ENCODE results near the gene CDKL2. TPM values are rescaled to one million over a fixed set of nuclear protein-coding genes. Genes with fewer than 3 reads are reported as not detected.

CDKL2 gene
- total and polyA plus RNA-seq, 2 of the 4 experiments (the other 2 are of a cell fraction) = 0.09 to 0.18 TPM

GRCh38 chr4:75542824-75543223, 87.5 kb downstream of the CDKL2 start:
- dilution Hi-C loops (cut with HindIII; ENCODE audit: low sequenced_read_pairs, unreplicated experiment) (no loop called here), intact Hi-C loops (cut with micrococcal nuclease) (no loop called here), in situ Hi-C loops (cut with MboI; ENCODE audit: low sequenced_read_pairs) (no loop called here)
- no peak overlapping the region for H2AFZ ChIP-seq (replicated peaks; ENCODE audit: low read length, poor library complexity)
- H3K14ac ChIP-seq (replicated peaks; ENCODE audit: low read depth, low read length) = no peak overlapping the region
- BruUV-seq (replicated peaks) = no TSS peak
- H3K4me3 ChIP-seq (ENCODE audit: insufficient read depth, low read depth, low read length) = no peak overlapping the region
- H3K79me1 ChIP-seq (ENCODE audit: low read depth in 1 of 2, low read length in 2 of 2) = no peaks in the 10 kb centered on the region
- H3K4ac ChIP-seq (ENCODE audit: low read depth, low read length) = no peak overlapping the region
- H3K27me3 ChIP-seq (ENCODE audit: control insufficient read depth, insufficient read depth, low read length) = no peaks in the 10 kb centered on the region
- DNase-seq = peak; percentile 96
- H2BK120ac ChIP-seq (ENCODE audit: low read depth, low read length) = no peak overlapping the region
- peaks cover 3% of the 10 kb centered on the region; the same call in 1 of the 2 replicates for H3K9me1 ChIP-seq (ENCODE audit: insufficient read depth, low read length)
- POLR2A ChIA-PET (ENCODE audit: unreplicated experiment) = no interaction called here
- H3K9me3 ChIP-seq (ENCODE audit: control insufficient read depth, insufficient read depth, low read length) = peaks cover 2% of the 10 kb centered on the region; the same call in 1 of the 2 replicates
- H3K36me3 ChIP-seq (ENCODE audit: control insufficient read depth, insufficient read depth, low read length) = no peaks in the 10 kb centered on the region
- H4K8ac ChIP-seq (ENCODE audit: low read depth in 2 of 2, low read length in 2 of 2) = no peak overlapping the region
- no peak overlapping the region for H3K4me2 ChIP-seq (ENCODE audit: low read depth, low read length)
- peak; percentile 82 for ATAC-seq (ENCODE audit: low read depth)
- H2BK5ac ChIP-seq (ENCODE audit: low read depth, low read length, poor library complexity, severe bottlenecking) = no peak overlapping the region
- H3K56ac ChIP-seq (ENCODE audit: extremely low read depth, insufficient read depth, low read length) = no peak overlapping the region
- no peak overlapping the region for H3K23ac ChIP-seq (ENCODE audit: low read depth, low read length)
- no peak overlapping the region for H3K27ac ChIP-seq (ENCODE audit: insufficient read depth, low read length)
- no peaks in the 10 kb centered on the region for H4K20me1 ChIP-seq (ENCODE audit: insufficient read depth, low read length)
- no peak overlapping the region for H4K91ac ChIP-seq (ENCODE audit: insufficient read depth, low read depth, low read length)
- CTCF ChIA-PET = interaction anchor here (0.7 to 1.0 kb wide), 2 partner anchors 9 to 305 kb away, joined by 3 to 4 read pairs; no protein-coding TSS in a partner anchor
- TF ChIP-seq CTCF (conservative IDR thresholded peaks at IDR 0.05; ENCODE audit: low read depth, low read length) (no peak), CEBPB (IDR thresholded peaks at IDR 0.05; ENCODE audit: low read depth, low read length) (peak; percentile 31; the same call in 1 of the 2 replicates), POLR2A (IDR thresholded peaks at IDR 0.05; ENCODE audit: low read depth, low read length) (no peak), ELK1 (IDR thresholded peaks at IDR 0.05; ENCODE audit: borderline replicate concordance, low read depth, low read length) (no peak), MXI1 (IDR thresholded peaks at IDR 0.05; ENCODE audit: borderline replicate concordance, low read depth, low read length) (no peak), MAFK (IDR thresholded peaks at IDR 0.05; ENCODE audit: low read depth, low read length) (no peak; the same call in 1 of the 2 replicates), FOS (IDR thresholded peaks at IDR 0.05; ENCODE audit: low read depth, low read length) (peak; percentile 86), MAZ (IDR thresholded peaks at IDR 0.05; ENCODE audit: borderline replicate concordance, low read depth, low read length) (no peak), USF2 (IDR thresholded peaks at IDR 0.05; ENCODE audit: low read depth, low read length) (no peak), RAD21 (IDR thresholded peaks at IDR 0.05; ENCODE audit: low read length) (no peak), RFX5 (IDR thresholded peaks at IDR 0.05; ENCODE audit: low read depth, low read length) (peak; percentile 78), SMC3 (IDR thresholded peaks at IDR 0.05; ENCODE audit: low read depth, low read length) (no peak), BHLHE40 (IDR thresholded peaks at IDR 0.05; ENCODE audit: low read depth, low read length) (peak; percentile 20; the same call in 1 of the 2 replicates), RCOR1 (IDR thresholded peaks at IDR 0.05; ENCODE audit: insufficient replicate concordance, low read length) (no peak), NFE2L2 (IDR thresholded peaks at IDR 0.05; ENCODE audit: low read depth, low read length) (0 out of 2 replicates have a peak, but pooled peaks have one; percentile 33), CHD1 (IDR thresholded peaks at IDR 0.05; ENCODE audit: low read depth, low read length) (no peak)
- H4K5ac ChIP-seq (ENCODE audit: low read depth, low read length) = no peak overlapping the region
- H3K9ac ChIP-seq (ENCODE audit: low read depth, low read length) = no peak overlapping the region
- no peak overlapping the region for H2BK15ac ChIP-seq (ENCODE audit: low read depth, low read length)
- no peak overlapping the region for H2AK9ac ChIP-seq (replicated peaks; ENCODE audit: low read depth, low read length, poor library complexity)
- H2AK5ac ChIP-seq (ENCODE audit: low read depth, low read length) = no peak overlapping the region
- no peak overlapping the region for H2BK20ac ChIP-seq (ENCODE audit: low read depth, low read length)
- no peaks in the 10 kb centered on the region for H3K4me1 ChIP-seq (ENCODE audit: control insufficient read depth, insufficient read depth, low read length)
- H3K18ac ChIP-seq (ENCODE audit: low read depth, low read length) = no peak overlapping the region

All from IMR-90 (cell line).